GM18505 (cell line): ENCODE measurements around the gene CELF5.

ENCODE experiments used
- ATAC-seq: cut with Tn5 transposase; IDR thresholded peaks from one replicate; pipeline ENCODE4 v1.9.1; 2021; ENCODE audit not compliant: unreplicated experiment
- POLR2A ChIP-seq: IDR thresholded peaks from 4 replicates; pipeline ENCODE4 v1.6.1; 2011; ENCODE audit warnings: borderline replicate concordance; ENCODE audit not compliant: insufficient read depth, insufficient read length; ENCODE audit errors: extremely low read depth

The CELF5 gene

GRCh38 chr19:3253270-3253669 lies 28.8 kb downstream of the CELF5 start:
- no peak for TF ChIP-seq POLR2A
- ATAC-seq: no peak

DNA sequence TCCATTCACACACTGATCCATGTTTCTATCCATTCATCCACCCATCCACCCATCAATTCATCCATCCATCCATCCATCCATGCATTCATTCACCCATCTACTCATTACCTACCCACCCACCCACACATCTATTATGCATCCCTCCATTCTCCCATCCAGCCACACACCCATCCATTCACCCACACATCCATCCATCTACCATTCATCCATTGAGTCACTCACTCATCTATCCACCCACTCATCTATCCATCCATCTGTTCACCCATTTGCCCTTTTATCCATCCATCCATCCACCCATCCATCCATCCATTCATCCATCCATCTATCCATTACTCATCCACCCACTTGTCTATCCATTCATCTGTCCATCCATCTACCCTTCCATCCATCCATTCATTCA lies 30.1 kb downstream of the CELF5 start:
- ATAC-seq: no peak
- TF ChIP-seq POLR2A: no peak

- no peak for TF ChIP-seq POLR2A
- ATAC-seq: no peak
These were observed 32.6 kb downstream of the CELF5 start for GRCh38 chr19:3257071-3257470.

- no peak for ATAC-seq
- TF ChIP-seq POLR2A: no peak
These were observed 37.9 kb downstream of the CELF5 start for GRCh38 chr19:3262362-3262761.

GRCh38 chr19:3263866-3264265 lies 39.4 kb downstream of the CELF5 start:
- no peak for ATAC-seq
- TF ChIP-seq POLR2A: no peak

DNA sequence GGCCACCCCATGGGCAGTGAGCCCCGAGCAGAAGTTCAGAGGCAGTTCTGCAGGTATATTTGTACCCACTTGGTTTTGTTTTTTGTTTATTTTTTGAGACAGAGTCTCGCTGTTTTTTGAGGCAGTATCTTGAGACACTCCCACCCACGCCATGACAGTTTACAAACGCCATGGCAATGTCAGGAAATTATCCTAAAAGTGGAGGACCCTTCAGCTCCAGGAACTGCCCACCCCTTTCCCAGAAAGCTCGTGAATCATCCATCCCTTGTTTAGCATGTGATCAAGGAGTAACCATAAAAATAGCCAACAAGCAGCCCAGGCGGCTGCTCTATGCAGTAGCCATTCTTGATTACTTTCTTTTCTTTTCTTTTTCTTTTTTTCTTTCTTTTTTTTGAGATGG lies 41.0 kb downstream of the CELF5 start:
- no peak for TF ChIP-seq POLR2A
- ATAC-seq: no peak

DNA sequence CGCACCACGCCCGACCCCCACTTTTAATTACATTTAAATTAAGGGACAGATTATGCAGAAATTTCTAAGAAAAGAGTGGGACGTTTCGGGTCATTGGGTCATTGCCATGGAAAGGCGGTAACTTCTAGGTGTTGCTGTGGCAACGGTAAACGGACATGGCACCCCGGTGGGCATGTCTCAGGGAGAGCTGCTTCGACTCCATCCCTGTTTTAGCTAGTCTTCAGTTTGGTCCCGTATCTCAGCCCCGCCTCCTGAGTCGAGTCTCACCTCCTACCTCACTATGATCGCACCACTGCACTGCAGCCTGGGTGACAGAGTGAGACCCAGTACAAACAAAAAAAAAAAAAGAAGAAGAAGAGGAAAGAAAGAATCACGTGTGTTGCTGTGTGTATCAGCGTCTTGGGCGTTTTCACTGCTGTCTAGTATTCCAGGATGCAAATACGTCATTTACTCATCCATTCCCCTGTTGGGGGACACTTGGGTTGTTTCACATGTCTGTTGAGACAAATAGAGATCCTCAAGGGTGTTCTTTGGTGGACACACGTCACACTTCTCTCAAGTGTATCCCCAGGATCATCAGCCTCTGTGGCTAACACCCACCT lies 41.7 kb downstream of the CELF5 start:
- TF ChIP-seq POLR2A: no peak
- ATAC-seq: no peak

DNA sequence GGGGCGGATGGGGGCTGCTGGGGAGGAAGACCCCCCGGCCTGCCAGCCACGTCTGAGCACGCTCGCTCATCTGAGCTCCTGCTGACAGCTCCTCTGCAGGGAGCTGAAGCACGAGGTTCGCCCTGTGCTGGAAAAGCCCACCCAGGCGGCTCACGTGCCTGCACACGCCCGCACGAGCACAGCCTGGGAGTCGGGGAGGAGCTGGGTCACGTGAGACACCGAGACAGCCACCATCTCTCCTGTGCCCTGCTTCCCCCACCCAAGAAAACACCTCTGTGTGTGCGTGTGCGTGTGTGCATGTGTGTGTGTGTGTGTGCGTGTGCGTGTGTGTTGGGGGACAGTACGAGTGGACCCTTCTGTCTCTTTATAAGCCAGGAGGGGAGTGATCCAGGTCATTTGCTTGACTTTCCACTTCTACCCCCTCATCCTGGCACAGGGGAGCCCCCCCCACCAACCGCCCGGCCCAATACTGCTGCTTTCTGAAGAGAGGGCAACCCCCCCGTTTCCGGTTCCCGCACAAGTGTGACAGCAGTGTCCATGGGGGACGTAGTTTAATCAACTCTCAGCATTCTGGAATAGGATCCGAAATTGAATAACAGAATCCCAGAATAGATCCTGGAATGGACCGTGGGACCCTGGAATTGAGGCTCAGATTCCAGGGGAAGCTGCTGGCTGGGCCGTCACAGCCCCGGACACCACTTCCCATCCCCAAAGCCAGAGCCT lies 42.5 kb downstream of the CELF5 start:
- TF ChIP-seq POLR2A: no peak
- ATAC-seq: no peak

DNA sequence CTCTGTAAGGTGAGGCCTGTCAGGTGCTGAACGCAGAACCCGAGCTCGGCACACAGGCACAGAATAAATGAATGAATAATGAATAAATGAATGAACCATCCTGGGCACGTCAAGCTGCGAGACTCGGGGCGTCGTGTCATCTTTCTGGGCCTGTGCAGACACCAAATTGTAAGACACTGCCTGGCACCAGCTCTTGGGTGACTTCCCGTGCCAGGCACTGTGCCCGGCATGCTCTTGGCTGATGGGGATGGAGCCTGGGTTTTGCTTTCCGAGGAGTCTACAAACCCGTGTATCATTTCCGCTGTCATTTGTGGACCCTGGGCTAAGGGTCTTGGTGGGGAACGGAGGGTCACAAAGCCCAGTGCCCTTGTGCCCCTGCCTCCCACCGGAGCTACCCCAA lies 43.9 kb downstream of the CELF5 start:
- no peak for ATAC-seq

GRCh38 chr19:3268763-3269162 lies 44.3 kb downstream of the CELF5 start:
- TF ChIP-seq POLR2A: no peak
- ATAC-seq: no peak

More for the DNA sequence above, 43.9 kb downstream of the CELF5 start:
- TF ChIP-seq POLR2A: no peak

DNA sequence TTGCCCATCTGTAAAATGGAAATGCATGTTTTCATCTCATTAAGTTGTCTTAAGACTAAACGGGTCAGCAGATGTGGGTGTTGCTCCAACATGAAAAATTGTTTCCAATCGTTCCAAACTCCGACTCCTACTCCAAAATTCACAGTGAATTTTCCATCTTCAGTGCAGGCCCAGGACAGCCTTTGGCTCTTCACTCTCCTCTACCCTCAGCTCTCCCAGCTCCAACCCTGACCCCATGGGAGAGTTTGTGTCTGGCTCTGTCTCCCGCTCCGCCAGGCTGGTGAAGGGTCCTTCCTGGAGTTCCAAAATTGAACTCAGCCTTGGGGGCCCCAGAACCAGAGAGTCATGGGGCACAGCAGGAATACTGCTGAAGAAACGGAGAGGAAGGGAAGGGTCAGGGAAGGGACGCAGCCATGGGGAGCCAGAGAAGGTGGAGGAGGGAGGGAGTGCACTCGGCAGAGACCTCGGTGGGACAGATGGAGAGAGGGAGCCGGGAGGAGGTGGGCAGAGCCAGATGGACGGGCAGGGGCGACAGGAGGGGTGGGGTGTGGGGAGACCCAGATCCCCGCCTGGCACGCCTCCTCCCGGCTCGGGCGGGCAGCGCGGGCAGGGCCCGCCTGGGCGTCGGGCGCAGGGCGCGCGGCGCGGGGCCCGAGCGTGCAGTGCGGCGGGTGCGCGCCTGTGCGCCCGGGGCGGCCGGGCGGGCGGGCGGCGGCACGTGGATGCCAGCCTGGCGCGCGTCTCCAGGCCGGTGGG lies 45.6 kb downstream of the CELF5 start:
- no peak for TF ChIP-seq POLR2A
- no peak for ATAC-seq

GRCh38 chr19:3270902-3271301 lies 46.4 kb downstream of the CELF5 start:
- no peak for TF ChIP-seq POLR2A
- no peak for ATAC-seq

- TF ChIP-seq POLR2A: no peak
- no peak for ATAC-seq
These were observed 48.0 kb downstream of the CELF5 start for GRCh38 chr19:3272401-3272931.

GRCh38 chr19:3272952-3273351 lies 48.5 kb downstream of the CELF5 start:
- no peak for ATAC-seq
- TF ChIP-seq POLR2A: no peak

GRCh38 chr19:3274245-3274941 lies 49.9 kb downstream of the CELF5 start:
- no peak for TF ChIP-seq POLR2A
- ATAC-seq: no peak
